HCT116 (cell line): Measurements from ENCODE around the gene ANKRD55. TPM values are rescaled to one million over a fixed set of nuclear protein-coding genes. Genes with fewer than 3 reads are reported as not detected.

Source experiments
- ATAC-seq: fragments of 200-7000 bp; cut with Tn5 transposase; 2 replicates; pipeline ENCODE4 v1.9.1; 2020; ENCODE audit warnings: mild to moderate bottlenecking, moderate library complexity
- BruUV-seq: library from RNA; stranded (reverse); fragments of 400-500 nt; replicated peaks from 2 replicates; lab custom pipeline; 2021; lab: Mats Ljungman, UMichigan
- CTCF ChIA-PET: fragments of 300-600 bp; sonication (Branson Sonifier 250); formaldehyde crosslinking; loops from one replicate; lab custom pipeline; 2021; ENCODE audit warnings: antibody characterized with exemption; lab: Charles Lee
- POLR2A ChIA-PET: fragments of 300-600, 350-600 bp; sonication (Branson Sonifier 250); formaldehyde crosslinking; loops from one replicate; lab custom pipeline; 2021; ENCODE audit warnings: antibody characterized with exemption; lab: Charles Lee
- RAD21 ChIA-PET, 2 experiments: fragments of 300-600 bp; sonication (Branson Sonifier 250); formaldehyde crosslinking; loops; one replicate each; lab custom pipeline; 2023; ENCODE audit warnings: low total read pairs in 2 of 2; ENCODE audit not compliant: uncharacterized antibody in 2 of 2, unreplicated experiment in 2 of 2, low non-redundant PET in 1 of 2; lab: Charles Lee
- DNase-seq: peaks from one replicate; pipeline ENCODE4 v3.0.0-alpha.2; 2010; ENCODE audit warnings: low read depth, low spot score
- H2AFZ ChIP-seq: fragments of 200-600 bp; shearing (Covaris generic), sonication (generic); 2 replicates; pipeline ENCODE4 v1.6.1; 2017; ENCODE audit warnings: low read depth, mixed run types, mixed read lengths, antibody characterized with exemption, low read length; ENCODE audit not compliant: poor library complexity, severe bottlenecking
- H3K27ac ChIP-seq: 2 replicates; pipeline ENCODE4 v1.5.1; 2012; ENCODE audit warnings: low read depth, low read length
- H3K27me3 ChIP-seq: fragments of 200-600 bp; sonication (generic); 2 replicates; pipeline ENCODE4 v1.6.1; 2016; ENCODE audit warnings: mixed run types, low read length, mixed read lengths; ENCODE audit not compliant: insufficient read depth
- H3K36me3 ChIP-seq, 2 experiments: fragments of 200-500 bp in 1 of 2; fragments of 200-600 bp in 1 of 2; sonication (Bioruptor generic) in 1 of 2; sonication (generic) in 1 of 2; 2 replicates each; pipeline versions ENCODE4 v1.5.1 to v1.6.1; 2014 to 2016; ENCODE audit warnings: low read length in 2 of 2, inconsistent platforms in 1 of 2, mixed read lengths in 1 of 2, mixed run types in 1 of 2; ENCODE audit not compliant: insufficient read depth in 2 of 2, control insufficient read depth in 1 of 2
- H3K4me1 ChIP-seq, 2 experiments: fragments of 200-600 bp in 1 of 2; sonication (generic) in 1 of 2; 2 replicates each; pipeline versions ENCODE4 v1.5.1 to v1.6.1; 2012 to 2017; ENCODE audit warnings: low read length in 2 of 2, inconsistent platforms in 1 of 2, mild to moderate bottlenecking in 1 of 2, mixed read lengths in 1 of 2, mixed run types in 1 of 2, moderate library complexity in 1 of 2; ENCODE audit not compliant: insufficient read depth in 2 of 2, control insufficient read depth in 1 of 2
- H3K4me2 ChIP-seq: fragments of 200-600 bp; sonication (generic); 2 replicates; pipeline ENCODE4 v1.6.1; 2017; ENCODE audit warnings: mixed run types, low read length, mixed read lengths
- H3K4me3 ChIP-seq, 2 experiments: fragments of 200-600 bp in 1 of 2; sonication (generic) in 1 of 2; replicated peaks in 1 of 2; 2 replicates each; pipeline ENCODE4 v1.5.1; 2011 to 2016; ENCODE audit warnings: low read length in 2 of 2, control low read depth in 1 of 2, low read depth in 1 of 2, mild to moderate bottlenecking in 1 of 2, mixed read lengths in 1 of 2, mixed run types in 1 of 2
- H3K79me2 ChIP-seq: fragments of 200-600 bp; sonication (generic); 2 replicates; pipeline ENCODE4 v1.6.1; 2017; ENCODE audit warnings: mild to moderate bottlenecking, mixed run types, low read length, moderate library complexity, mixed read lengths; ENCODE audit not compliant: insufficient read depth
- H3K9ac ChIP-seq: fragments of 200-600 bp; sonication (generic); 2 replicates; pipeline ENCODE4 v1.6.1; 2016; ENCODE audit warnings: low read length, mixed read lengths
- H3K9me2 ChIP-seq: fragments of 200-600 bp; sonication (generic), shearing (Covaris generic); 2 replicates; pipeline ENCODE4 v1.6.1; 2017; ENCODE audit warnings: mixed run types, mild to moderate bottlenecking, moderate library complexity; ENCODE audit not compliant: insufficient read depth
- H3K9me3 ChIP-seq, 2 experiments: fragments of 200-500 bp in 1 of 2; fragments of 200-600 bp in 1 of 2; sonication (Bioruptor generic) in 1 of 2; sonication (generic) in 1 of 2; 2 replicates each; pipeline ENCODE4 v1.6.1; 2014 to 2017; ENCODE audit warnings: low read length in 2 of 2, mixed read lengths in 2 of 2, inconsistent platforms in 1 of 2, low read depth in 1 of 2, mild to moderate bottlenecking in 1 of 2, mixed run types in 1 of 2, moderate library complexity in 1 of 2; ENCODE audit not compliant: control insufficient read depth in 1 of 2, insufficient read depth in 1 of 2
- H4K20me1 ChIP-seq: fragments of 200-600 bp; sonication (generic), shearing (Covaris generic); 2 replicates; pipeline ENCODE4 v1.6.1; 2017; ENCODE audit warnings: mixed run types, mild to moderate bottlenecking, moderate library complexity; ENCODE audit not compliant: insufficient read depth
- CBX3 ChIP-seq: IDR thresholded peaks from 2 replicates; pipeline ENCODE4 v1.6.1; 2012; ENCODE audit warnings: low read depth
- CEBPB ChIP-seq: IDR thresholded peaks from 2 replicates; pipeline ENCODE4 v1.6.1; 2012; ENCODE audit warnings: low read depth
- EZH2 ChIP-seq: fragments of 200-600 bp; sonication (generic); IDR thresholded peaks from 2 replicates; pipeline ENCODE4 v1.6.1; 2017; ENCODE audit warnings: antibody characterized with exemption, mixed run types
- FOSL1 ChIP-seq: IDR thresholded peaks from 2 replicates; pipeline ENCODE4 v1.6.1; 2012; ENCODE audit warnings: low read depth
- JUND ChIP-seq: IDR thresholded peaks from 2 replicates; pipeline ENCODE4 v1.6.1; 2012
- POLR2A ChIP-seq: IDR thresholded peaks from 2 replicates; pipeline ENCODE4 v1.7.0; 2011; ENCODE audit warnings: borderline replicate concordance; ENCODE audit not compliant: insufficient read depth, insufficient read length; ENCODE audit errors: extremely low read depth
- RAD21 ChIP-seq: IDR thresholded peaks from 2 replicates; pipeline ENCODE4 v1.6.1; 2012; ENCODE audit warnings: low read depth, mild to moderate bottlenecking
- SIN3A ChIP-seq: IDR thresholded peaks from 2 replicates; pipeline ENCODE4 v1.6.1; 2012; ENCODE audit warnings: low read depth
- SP1 ChIP-seq: IDR thresholded peaks from 2 replicates; pipeline ENCODE4 v1.6.1; 2012; ENCODE audit warnings: low read depth
- SRF ChIP-seq: IDR thresholded peaks from 2 replicates; pipeline ENCODE4 v1.6.1; 2012; ENCODE audit warnings: low read depth
- TCF7L2 ChIP-seq: IDR thresholded peaks from 2 replicates; pipeline ENCODE4 v1.7.0; 2011; ENCODE audit warnings: borderline replicate concordance, inconsistent platforms; ENCODE audit not compliant: insufficient read depth, insufficient read length; ENCODE audit errors: extremely low read depth
- intact Hi-C: fragments of 100-400 bp; cut with micrococcal nuclease; formaldehyde crosslinking; loops from 2 replicates; pipeline ENCODE4 v1.10.0; 2022
- total RNA-seq: library from RNA; stranded (reverse); gene quantifications from one replicate; pipeline ENCODE4 v1.2.1, GENCODE V29; 2021; ENCODE audit not compliant: unreplicated experiment
- TF ChIP-seq, protein P1 (sequence below): IDR thresholded peaks from 2 replicates; pipeline ENCODE4 v1.6.1; 2012; ENCODE audit warnings: low read depth

The ANKRD55 gene
- total RNA-seq, 1 experiment from 2014 or later = not detected

GRCh38 chr5:56142614-56143372 lies 90.3 kb downstream of the ANKRD55 start:
- H3K9me3 ChIP-seq = no peaks in the 10 kb centered on the region
- no peak overlapping the region for H3K4me3 ChIP-seq
- no peaks in the 10 kb centered on the region for H3K79me2 ChIP-seq
- peaks cover 0 to 8% of the 10 kb centered on the region in 2 experiments; a peak in 1 of 4 replicates for H3K4me1 ChIP-seq
- DNase-seq = no peak
- ChIA-PET CTCF (no interaction called here), RAD21 (no interaction called here), POLR2A (no interaction called here)
- H3K36me3 ChIP-seq = no peaks in the 10 kb centered on the region
- intact Hi-C loops = no loop called here
- no peaks in the 10 kb centered on the region for H4K20me1 ChIP-seq
- no peak for TF ChIP-seq CBX3
- TF ChIP-seq SIN3A = no peak
- TF ChIP-seq SRF = no peak
- no peak for TF ChIP-seq CEBPB
- TF ChIP-seq, all 23 proteins: peak for 0
- Histone ChIP-seq H3K9ac (no peak overlapping the region), H3K27me3 (no peaks in the 10 kb centered on the region), H3K4me2 (no peak overlapping the region), H3K9me2 (no peaks in the 10 kb centered on the region), H2AFZ (no peak overlapping the region), H3K27ac (no peak overlapping the region)
- no TSS peak for BruUV-seq
- ATAC-seq = peak; percentile 20; the same call in 1 of the 2 replicates

- Histone ChIP-seq H3K9ac (no peak overlapping the region), H3K79me2 (no peaks in the 10 kb centered on the region), H3K9me3 (no peaks in the 10 kb centered on the region), H3K9me2 (no peaks in the 10 kb centered on the region), H3K4me2 (no peak overlapping the region), H3K36me3 (no peaks in the 10 kb centered on the region), H3K27ac (no peak overlapping the region), H2AFZ (no peak overlapping the region), H3K4me3 (no peak overlapping the region), H4K20me1 (no peaks in the 10 kb centered on the region), H3K27me3 (no peaks in the 10 kb centered on the region), H3K4me1 (peaks cover 0 to 8% of the 10 kb centered on the region in 2 experiments; a peak in 1 of 4 replicates)
- TF ChIP-seq RAD21 = no peak
- TF ChIP-seq POLR2A = no peak
- no peak for TF ChIP-seq TCF7L2
- TF ChIP-seq, protein P1, sequence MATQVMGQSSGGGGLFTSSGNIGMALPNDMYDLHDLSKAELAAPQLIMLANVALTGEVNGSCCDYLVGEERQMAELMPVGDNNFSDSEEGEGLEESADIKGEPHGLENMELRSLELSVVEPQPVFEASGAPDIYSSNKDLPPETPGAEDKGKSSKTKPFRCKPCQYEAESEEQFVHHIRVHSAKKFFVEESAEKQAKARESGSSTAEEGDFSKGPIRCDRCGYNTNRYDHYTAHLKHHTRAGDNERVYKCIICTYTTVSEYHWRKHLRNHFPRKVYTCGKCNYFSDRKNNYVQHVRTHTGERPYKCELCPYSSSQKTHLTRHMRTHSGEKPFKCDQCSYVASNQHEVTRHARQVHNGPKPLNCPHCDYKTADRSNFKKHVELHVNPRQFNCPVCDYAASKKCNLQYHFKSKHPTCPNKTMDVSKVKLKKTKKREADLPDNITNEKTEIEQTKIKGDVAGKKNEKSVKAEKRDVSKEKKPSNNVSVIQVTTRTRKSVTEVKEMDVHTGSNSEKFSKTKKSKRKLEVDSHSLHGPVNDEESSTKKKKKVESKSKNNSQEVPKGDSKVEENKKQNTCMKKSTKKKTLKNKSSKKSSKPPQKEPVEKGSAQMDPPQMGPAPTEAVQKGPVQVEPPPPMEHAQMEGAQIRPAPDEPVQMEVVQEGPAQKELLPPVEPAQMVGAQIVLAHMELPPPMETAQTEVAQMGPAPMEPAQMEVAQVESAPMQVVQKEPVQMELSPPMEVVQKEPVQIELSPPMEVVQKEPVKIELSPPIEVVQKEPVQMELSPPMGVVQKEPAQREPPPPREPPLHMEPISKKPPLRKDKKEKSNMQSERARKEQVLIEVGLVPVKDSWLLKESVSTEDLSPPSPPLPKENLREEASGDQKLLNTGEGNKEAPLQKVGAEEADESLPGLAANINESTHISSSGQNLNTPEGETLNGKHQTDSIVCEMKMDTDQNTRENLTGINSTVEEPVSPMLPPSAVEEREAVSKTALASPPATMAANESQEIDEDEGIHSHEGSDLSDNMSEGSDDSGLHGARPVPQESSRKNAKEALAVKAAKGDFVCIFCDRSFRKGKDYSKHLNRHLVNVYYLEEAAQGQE = no peak
- no peak for TF ChIP-seq FOSL1
- no peak for TF ChIP-seq JUND
- TF ChIP-seq EZH2 = no peak
- no peak for TF ChIP-seq SP1
- ChIA-PET RAD21 (no interaction called here), POLR2A (no interaction called here), CTCF (no interaction called here)
- DNase-seq (no peak), ATAC-seq (no peak)
- BruUV-seq = no TSS peak
- intact Hi-C loops = no loop called here
Observed at GRCh38 chr5:56142233-56142613, 90.9 kb downstream of the ANKRD55 start.
